ENCODE data around the gene CKAP5.
"Not testable (repeated sequence)": the region's sequence is repeated elsewhere in the genome, so short reads cannot be mapped to it uniquely, and the experiment has no call there.

Gene CKAP5

DNA sequence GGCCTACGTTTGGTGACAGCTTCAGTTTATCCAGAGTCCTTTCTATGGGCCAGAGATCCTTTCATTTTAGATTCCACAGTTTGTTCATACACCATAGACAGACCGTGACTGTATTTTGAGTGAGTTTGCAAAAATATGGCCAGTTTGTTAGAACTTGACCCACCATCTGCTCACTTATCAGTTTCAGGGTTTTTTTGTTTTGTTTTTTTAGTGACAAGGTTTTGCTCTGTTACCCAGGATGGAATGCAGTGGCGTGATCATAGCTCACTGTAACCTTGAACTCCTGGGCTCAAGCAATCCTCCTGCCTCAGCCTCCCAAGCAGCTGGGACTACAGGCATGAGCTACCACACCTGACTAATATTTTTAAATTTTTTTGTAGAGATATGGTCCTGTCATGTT is 9.1 kb upstream of the CKAP5 start:
- no peak for DNase-seq (ENCODE audit: low spot score)

DNA sequence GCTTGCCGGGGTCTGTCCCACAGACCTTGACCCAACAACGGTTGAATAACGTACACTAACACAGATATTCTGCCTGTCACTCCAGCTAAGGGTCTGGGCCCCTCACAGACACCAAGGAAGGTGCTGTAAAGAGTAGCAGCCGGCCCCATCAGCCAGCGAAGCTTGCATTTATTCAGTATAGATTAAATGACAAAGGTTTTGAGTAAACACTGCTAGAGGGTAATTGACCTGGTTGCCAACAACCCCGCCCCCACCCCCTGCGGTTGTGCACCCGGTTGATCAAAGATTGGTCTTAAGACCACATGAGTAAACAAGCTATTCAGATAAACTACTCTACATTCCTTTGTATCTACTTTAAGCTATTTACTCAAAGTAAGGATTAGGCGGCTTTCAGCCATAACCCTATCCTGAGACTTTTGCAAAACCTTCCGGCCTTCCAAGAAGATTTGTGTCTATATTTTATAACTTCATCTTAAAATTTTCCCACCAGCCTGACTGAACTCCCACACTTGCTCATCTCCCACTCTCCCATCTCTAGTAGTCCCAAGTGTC is 4.8 kb upstream of the CKAP5 start:
- DNase-seq (ENCODE audit: low spot score): no peak

DNA sequence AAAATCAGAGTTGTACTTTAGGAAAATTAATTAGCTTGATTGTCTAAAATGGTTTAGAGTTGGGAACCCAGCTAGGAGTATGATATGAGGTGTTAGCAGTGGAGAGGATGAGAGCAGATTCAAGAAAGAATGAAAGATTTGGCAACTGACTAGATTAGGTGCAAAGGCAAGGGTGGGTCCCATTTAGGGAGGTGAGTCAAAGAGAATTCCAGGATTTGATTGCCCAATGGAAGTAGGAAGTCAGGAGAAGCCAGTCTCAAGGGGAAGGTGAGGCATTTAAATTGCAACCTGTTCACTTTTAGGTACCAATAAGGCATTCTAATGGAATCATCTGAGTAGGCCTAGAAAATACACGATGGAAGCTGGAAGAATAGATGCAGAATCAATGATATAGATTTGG is 3.6 kb upstream of the CKAP5 start:
- DNase-seq (ENCODE audit: low spot score): no peak

DNA sequence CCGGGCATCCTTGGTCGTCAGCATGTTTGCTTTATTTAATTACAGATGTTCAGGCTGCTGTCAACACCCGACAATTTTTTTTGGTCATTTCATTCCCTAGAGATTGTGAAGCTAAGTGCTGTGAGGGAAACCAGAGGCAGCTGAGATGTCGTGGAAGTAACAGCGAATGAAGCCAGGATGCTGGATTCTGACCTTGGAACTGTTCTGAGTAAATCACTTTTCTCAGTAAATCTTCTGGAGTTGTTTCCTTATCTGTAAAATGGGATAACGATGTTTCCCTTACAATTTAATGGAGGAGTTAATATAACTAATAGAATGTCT is 390 bp upstream of the CKAP5 start:
- DNase-seq (ENCODE audit: low spot score): no peak

DNA sequence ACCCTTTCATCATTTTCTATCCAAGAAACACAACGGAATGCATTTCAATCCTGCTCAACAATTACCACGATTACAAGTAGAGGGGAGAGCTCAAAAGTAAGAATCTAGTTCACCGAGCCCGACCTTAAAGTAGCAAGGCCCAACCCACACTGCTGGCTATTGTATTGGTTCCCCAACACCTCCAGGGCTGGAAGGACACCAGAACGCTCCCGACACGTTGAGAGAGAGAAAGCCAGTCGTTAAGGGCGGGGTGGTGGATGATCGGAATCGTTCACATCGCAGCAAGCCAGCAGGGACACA is 690 bp downstream of the CKAP5 start:
- DNase-seq (ENCODE audit: low spot score): no peak

DNA sequence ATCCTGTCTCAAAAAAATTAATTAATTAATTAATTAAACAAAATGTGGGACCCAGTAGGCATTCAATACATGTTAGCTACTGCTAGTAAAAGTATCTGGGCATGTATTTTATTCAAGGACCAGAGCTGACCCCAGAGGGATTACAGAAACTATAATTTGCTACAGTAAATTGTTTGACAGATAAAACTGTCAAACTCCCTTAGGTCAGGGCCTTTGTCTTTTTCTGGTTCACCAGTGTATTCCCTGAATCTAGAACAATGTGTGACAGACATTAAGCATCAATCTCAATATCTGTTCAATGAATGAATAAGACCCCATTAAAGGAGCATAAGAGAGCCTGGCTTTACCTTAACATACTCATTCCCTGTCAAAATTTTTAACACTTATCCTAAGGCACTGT is 6.0 kb downstream of the CKAP5 start:
- no peak for DNase-seq (ENCODE audit: low spot score)

DNA sequence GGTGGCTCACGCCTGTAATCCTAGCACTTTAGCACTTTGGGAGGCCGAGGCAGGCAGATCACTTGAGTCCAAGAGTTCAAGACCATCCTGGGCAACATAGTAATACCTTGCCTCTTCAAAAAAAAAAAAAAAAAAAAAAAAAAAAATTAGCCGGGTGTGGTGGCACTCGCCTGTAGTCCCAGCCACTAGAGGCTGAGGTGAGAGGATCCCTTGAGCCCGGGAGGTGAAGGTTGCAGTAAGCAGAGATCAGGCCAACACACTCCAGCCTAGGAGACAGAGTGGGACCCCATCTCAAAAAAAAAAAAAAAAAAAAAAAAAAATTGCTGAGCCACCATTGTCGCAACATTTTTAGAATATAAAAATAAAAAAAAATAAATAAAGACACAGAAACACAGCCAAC is 7.6 kb downstream of the CKAP5 start:
- no peak for DNase-seq (ENCODE audit: low spot score)

DNA sequence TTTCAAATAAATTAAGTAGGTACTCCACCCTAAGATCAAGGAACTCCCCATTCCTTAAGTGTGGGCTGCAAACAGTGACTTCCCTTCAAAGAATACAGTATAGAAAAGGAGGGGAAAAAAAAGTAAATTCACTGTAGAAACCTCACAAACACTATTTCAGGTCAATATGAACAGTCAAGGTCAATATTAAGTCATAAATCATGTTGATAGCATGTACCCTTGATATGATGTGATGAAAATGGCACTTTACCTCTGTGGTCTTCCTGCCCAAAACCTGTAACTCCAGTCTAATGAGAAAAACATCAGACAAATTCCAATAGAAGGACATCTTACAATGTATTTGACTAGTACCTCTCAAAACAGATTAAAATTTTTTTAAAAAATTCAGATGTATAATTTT is 8.2 kb downstream of the CKAP5 start:
- DNase-seq (ENCODE audit: low spot score): no peak

DNA sequence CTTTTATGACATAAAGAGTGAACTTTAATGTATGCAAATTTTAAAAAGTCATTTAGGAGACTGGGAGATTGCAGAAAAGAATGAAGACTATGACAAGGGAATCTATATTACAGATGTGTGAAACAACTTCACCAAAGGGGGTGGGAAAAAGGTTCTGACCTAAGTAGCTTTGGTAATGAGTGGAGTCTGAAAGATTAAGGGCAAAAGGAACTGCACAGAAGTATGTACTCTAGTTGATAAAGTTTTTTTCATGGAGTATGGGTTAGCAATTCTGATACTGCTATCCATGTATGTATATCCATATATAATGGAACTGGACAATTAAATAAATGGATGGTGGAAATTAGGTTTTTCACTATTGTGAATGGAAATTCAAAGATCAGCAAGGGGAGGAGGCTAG is 9.2 kb downstream of the CKAP5 start:
- DNase-seq (ENCODE audit: low spot score): no peak

GRCh38 chr11:46836431-46836830 is 9.6 kb downstream of the CKAP5 start:
- DNase-seq (ENCODE audit: low spot score): no peak

- no peak for DNase-seq (ENCODE audit: low spot score)
Observed at GRCh38 chr11:46835897-46836296, 10.2 kb downstream of the CKAP5 start.

DNA sequence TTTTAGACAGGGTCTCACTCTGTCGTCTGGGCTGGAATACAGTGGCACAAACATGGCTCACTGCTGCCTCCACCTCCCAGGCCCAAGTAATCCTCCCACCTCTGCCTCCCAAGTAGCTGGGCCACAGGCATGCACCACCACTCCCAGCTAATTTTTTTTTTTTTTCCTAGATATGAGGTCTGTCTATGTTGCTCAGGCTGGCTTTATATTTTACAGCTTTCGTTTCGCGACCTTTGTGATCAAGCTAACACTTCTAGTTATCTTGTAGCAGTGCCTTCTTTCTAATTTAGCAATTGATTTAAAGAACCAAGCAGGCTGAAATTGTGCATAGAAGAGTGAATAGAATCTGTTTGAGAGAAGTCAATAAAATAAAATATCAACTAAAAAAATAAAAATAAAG is 11.3 kb downstream of the CKAP5 start:
- no peak for DNase-seq (ENCODE audit: low spot score)

GRCh38 chr11:46832511-46833214 is 13.4 kb downstream of the CKAP5 start:
- no peak for DNase-seq (ENCODE audit: low spot score)

DNA sequence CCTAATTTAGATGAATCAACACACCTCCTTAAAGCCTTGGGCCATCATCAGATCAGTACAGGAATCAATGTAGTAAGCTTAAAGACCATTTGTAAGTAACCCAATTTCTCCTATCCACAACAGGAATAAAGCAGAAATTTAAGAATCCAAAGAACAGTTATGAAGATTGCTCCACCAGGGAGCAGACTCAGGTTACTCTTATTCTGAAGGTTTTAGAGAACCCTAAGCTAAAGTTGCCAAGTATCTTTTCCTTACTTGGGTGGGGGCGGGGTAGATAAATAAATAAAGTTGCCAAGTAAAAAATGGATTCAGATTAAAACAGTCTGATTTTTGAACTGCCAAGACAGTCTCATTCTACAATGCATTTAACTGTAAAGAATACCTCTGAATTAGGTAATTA is 18.1 kb downstream of the CKAP5 start:
- no peak for DNase-seq (ENCODE audit: low spot score)

GRCh38 chr11:46826310-46827044 is 19.6 kb downstream of the CKAP5 start:
- DNase-seq (ENCODE audit: low spot score): peak; percentile 78

DNA sequence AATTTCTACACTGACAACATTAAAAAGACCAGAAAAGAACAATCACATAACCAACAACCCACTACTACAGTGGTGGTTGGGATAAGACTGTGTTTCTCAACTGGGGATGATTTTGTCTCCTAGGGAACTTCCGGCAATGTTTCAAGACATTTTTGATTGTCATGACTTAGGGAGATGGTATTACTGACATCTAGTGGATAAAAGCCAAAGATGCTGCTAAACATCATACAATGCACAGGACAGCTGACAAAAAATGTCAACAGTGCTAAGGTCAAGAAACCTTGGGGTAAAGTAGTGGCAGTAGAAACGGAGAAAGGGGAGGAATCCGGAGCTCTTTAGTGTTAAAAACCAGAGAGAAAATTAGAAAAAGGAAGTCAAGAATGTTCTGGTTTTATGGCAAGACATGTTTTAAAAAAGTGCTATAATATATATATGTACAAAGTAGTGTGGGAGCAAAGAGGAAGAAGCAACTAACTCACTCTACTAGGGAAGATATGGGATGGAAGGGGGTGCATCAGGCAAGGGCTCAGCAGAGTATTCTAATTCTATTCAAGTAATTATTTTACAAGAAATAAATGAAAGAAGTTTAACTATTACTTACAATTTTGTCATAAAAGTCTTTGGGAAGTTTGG is 37.2 kb downstream of the CKAP5 start:
- no peak for DNase-seq (ENCODE audit: low spot score)

- no peak for DNase-seq (ENCODE audit: low spot score)
Observed at GRCh38 chr11:46801694-46802470, 44.2 kb downstream of the CKAP5 start.

- no peak for DNase-seq (ENCODE audit: low spot score)
Observed at GRCh38 chr11:46800177-46800576, 45.9 kb downstream of the CKAP5 start.

GRCh38 chr11:46799725-46800124 is 46.4 kb downstream of the CKAP5 start:
- DNase-seq (ENCODE audit: low spot score): not testable (repeated sequence)

- no peak for DNase-seq (ENCODE audit: low spot score)
Observed at GRCh38 chr11:46778416-46778815, 67.7 kb downstream of the CKAP5 start.

DNA sequence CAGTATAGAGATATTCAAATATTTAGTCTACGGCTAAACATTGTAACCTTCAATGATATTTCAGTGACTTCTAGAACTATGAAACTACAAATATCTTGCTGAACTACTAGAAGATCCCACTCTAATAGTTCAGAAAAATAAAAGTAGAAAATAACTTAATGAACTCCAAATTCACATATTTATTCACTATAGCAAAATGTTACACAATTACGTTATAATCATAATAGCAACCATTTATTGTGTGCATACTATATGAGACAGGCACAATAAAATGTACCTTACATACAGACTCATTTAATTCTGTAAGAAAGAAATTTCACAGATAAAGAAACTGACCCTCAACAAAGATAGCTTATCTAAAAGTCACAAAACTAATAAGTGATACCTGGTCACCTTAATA is 69.2 kb downstream of the CKAP5 start:
- no peak for DNase-seq (ENCODE audit: low spot score)

- DNase-seq (ENCODE audit: low spot score): no peak
Observed at GRCh38 chr11:46769636-46770221, 76.4 kb downstream of the CKAP5 start.
